H9 (cell line): ENCODE measurements around the gene MTERF4. TPM values are rescaled to one million over a fixed set of nuclear protein-coding genes. Genes with fewer than 3 reads are reported as not detected.

Source experiments
- DNase-seq: peaks from one replicate; pipeline ENCODE4 v3.0.0-alpha.2; 2017
- H2AFZ ChIP-seq: one replicate; pipeline ENCODE4 v1.6.1; 2013; ENCODE audit warnings: mild to moderate bottlenecking, low read length, control low read depth, moderate library complexity
- H2AK5ac ChIP-seq: 2 replicates; pipeline ENCODE4 v1.6.1; 2013; ENCODE audit warnings: low read length, control low read depth, mixed read lengths; ENCODE audit not compliant: insufficient read length
- H2BK120ac ChIP-seq: one replicate; pipeline ENCODE4 v1.6.1; 2013; ENCODE audit warnings: low read depth, mild to moderate bottlenecking, low read length, control low read depth, inconsistent platforms; ENCODE audit not compliant: poor library complexity, severe bottlenecking
- H2BK12ac ChIP-seq: 2 replicates; pipeline ENCODE4 v1.6.1; 2013; ENCODE audit warnings: low read length, control low read depth, mixed read lengths, low read depth; ENCODE audit not compliant: insufficient read length
- H2BK15ac ChIP-seq: 2 replicates; pipeline ENCODE4 v1.6.1; 2013; ENCODE audit warnings: low read depth, low read length, control low read depth
- H2BK20ac ChIP-seq: one replicate; pipeline ENCODE4 v1.6.1; 2013; ENCODE audit warnings: low read depth, mild to moderate bottlenecking, low read length, control low read depth, inconsistent platforms; ENCODE audit not compliant: poor library complexity, severe bottlenecking
- H2BK5ac ChIP-seq: 2 replicates; pipeline ENCODE4 v1.6.1; 2013; ENCODE audit warnings: low read length, control low read depth, mixed read lengths; ENCODE audit not compliant: insufficient read length
- H3K14ac ChIP-seq: 2 replicates; pipeline ENCODE4 v1.6.1; 2013; ENCODE audit warnings: low read length, control low read depth; ENCODE audit not compliant: insufficient read depth
- H3K18ac ChIP-seq: 2 replicates; pipeline ENCODE4 v1.6.1; 2013; ENCODE audit warnings: low read depth, mild to moderate bottlenecking, mixed read lengths, low read length, control low read depth; ENCODE audit not compliant: insufficient read length
- H3K23ac ChIP-seq: 2 replicates; pipeline ENCODE4 v1.6.1; 2013; ENCODE audit warnings: low read length, control low read depth, mixed read lengths, low read depth; ENCODE audit not compliant: insufficient read length
- H3K23me2 ChIP-seq: 2 replicates; pipeline ENCODE4 v1.6.1; 2013; ENCODE audit warnings: low read depth, mild to moderate bottlenecking, mixed read lengths, low read length, control low read depth; ENCODE audit not compliant: insufficient read length, poor library complexity, severe bottlenecking
- H3K27ac ChIP-seq: 2 replicates; pipeline ENCODE4 v1.5.1; 2013; ENCODE audit warnings: low read length, control low read depth, mixed read lengths, low read depth; ENCODE audit not compliant: insufficient read length
- H3K27me3 ChIP-seq: 2 replicates; pipeline ENCODE4 v1.6.1; 2013; ENCODE audit warnings: low read length, control low read depth, inconsistent platforms; ENCODE audit not compliant: insufficient read depth
- H3K4ac ChIP-seq: 2 replicates; pipeline ENCODE4 v1.6.1; 2013; ENCODE audit warnings: low read depth, mild to moderate bottlenecking, control low read depth, inconsistent platforms, low read length, moderate library complexity
- H3K4me1 ChIP-seq: 2 replicates; pipeline ENCODE4 v1.6.1; 2013; ENCODE audit warnings: low read length, control low read depth, inconsistent platforms; ENCODE audit not compliant: insufficient read depth
- H3K4me2 ChIP-seq: 2 replicates; pipeline ENCODE4 v1.6.1; 2013; ENCODE audit warnings: low read length, control low read depth, mixed read lengths; ENCODE audit not compliant: insufficient read length, insufficient read depth
- H3K56ac ChIP-seq: 2 replicates; pipeline ENCODE4 v1.6.1; 2013; ENCODE audit warnings: low read depth, mild to moderate bottlenecking, mixed read lengths, low read length, control low read depth; ENCODE audit not compliant: insufficient read length
- H3K79me1 ChIP-seq: 2 replicates; pipeline ENCODE4 v1.6.1; 2013; ENCODE audit warnings: low read depth, mild to moderate bottlenecking, moderate library complexity, low read length, control low read depth, inconsistent platforms; ENCODE audit not compliant: insufficient read depth, poor library complexity, severe bottlenecking
- H3K79me2 ChIP-seq: 2 replicates; pipeline ENCODE4 v1.6.1; 2013; ENCODE audit warnings: low read length, control low read depth, inconsistent platforms; ENCODE audit not compliant: insufficient read depth
- H3K9ac ChIP-seq: 2 replicates; pipeline ENCODE4 v1.6.1; 2013; ENCODE audit warnings: low read length, control low read depth, mixed read lengths; ENCODE audit not compliant: insufficient read length; ENCODE audit errors: extremely low read depth
- H3K9me3 ChIP-seq: one replicate; pipeline ENCODE4 v1.6.1; 2013; ENCODE audit warnings: low read depth, low read length, inconsistent platforms; ENCODE audit not compliant: control insufficient read depth
- H3T11ph ChIP-seq: one replicate; pipeline ENCODE4 v1.6.1; 2013; ENCODE audit warnings: mild to moderate bottlenecking, low read length, control low read depth, inconsistent platforms
- H4K20me1 ChIP-seq: one replicate; pipeline ENCODE4 v1.6.1; 2013; ENCODE audit not compliant: control insufficient read depth, insufficient read length, insufficient read depth
- H4K5ac ChIP-seq: 2 replicates; pipeline ENCODE4 v1.6.1; 2013; ENCODE audit warnings: low read depth, mild to moderate bottlenecking, mixed read lengths, low read length, control low read depth; ENCODE audit not compliant: insufficient read length
- H4K8ac ChIP-seq: replicated peaks from 2 replicates; pipeline ENCODE4 v1.6.1; 2013; ENCODE audit warnings: low read length, control low read depth, mixed read lengths, low read depth; ENCODE audit not compliant: insufficient read length
- H4K91ac ChIP-seq: 2 replicates; pipeline ENCODE4 v1.6.1; 2013; ENCODE audit warnings: low read depth, mild to moderate bottlenecking, moderate library complexity, mixed read lengths, low read length, control low read depth; ENCODE audit not compliant: insufficient read length
- H3K27ac Mint-ChIP-seq, 3 experiments: 2 replicates in 2 of 3; 3 replicates in 1 of 3; pipeline ENCODE4 v1.8.0; 2020 to 2021; ENCODE audit warnings: mixed read lengths in 3 of 3, mild to moderate bottlenecking in 1 of 3, moderate library complexity in 1 of 3
- H3K27me3 Mint-ChIP-seq: 2 replicates; pipeline ENCODE4 v1.8.0; 2021; ENCODE audit warnings: low read depth, mild to moderate bottlenecking, moderate library complexity, mixed read lengths
- H3K36me3 Mint-ChIP-seq, 3 experiments: 2 replicates in 2 of 3; 3 replicates in 1 of 3; pipeline ENCODE4 v1.8.0; 2020 to 2021; ENCODE audit warnings: low read depth in 3 of 3, mixed read lengths in 3 of 3; ENCODE audit not compliant: insufficient read depth in 1 of 3
- H3K4me1 Mint-ChIP-seq, 2 experiments: 2 replicates each; pipeline ENCODE4 v1.8.0; 2020; ENCODE audit warnings: mixed read lengths in 2 of 2
- H3K4me3 Mint-ChIP-seq, 2 experiments: 2 replicates in 1 of 2; 3 replicates in 1 of 2; pipeline ENCODE4 v1.8.0; 2020 to 2021; ENCODE audit warnings: mild to moderate bottlenecking in 2 of 2, mixed read lengths in 2 of 2, moderate library complexity in 1 of 2
- H3K9me3 Mint-ChIP-seq, 2 experiments: 2 replicates in 1 of 2; 3 replicates in 1 of 2; pipeline ENCODE4 v1.8.0; 2020; ENCODE audit warnings: mild to moderate bottlenecking in 2 of 2, mixed read lengths in 2 of 2, moderate library complexity in 1 of 2
- CTCF ChIP-seq: fragments of 200-600 bp; sonication (generic); conservative IDR thresholded peaks from 3 replicates; pipeline ENCODE4 v1.8.0; 2021; ENCODE audit warnings: antibody characterized with exemption, mild to moderate bottlenecking
- WGBS: extraction: QIAGEN DNeasy Blood & Tissue Kit; methylation state at CpG from one replicate; pipeline ENCODE4 v1.1.7; 2013; ENCODE audit warnings: missing lambda C conversion rate, low lambda C conversion rate, mixed read lengths; ENCODE audit not compliant: insufficient read length; ENCODE audit errors: extremely low coverage; 5-methylcytosine and 5-hydroxymethylcytosine counted together
- total RNA-seq: library from RNA; stranded (reverse); gene quantifications from 2 replicates; pipeline ENCODE4 v1.2.1, GENCODE V29; 2021

The MTERF4 gene
- total RNA-seq, 1 experiment from 2014 or later = 35.0 TPM

GRCh38 chr2:241091201-241091600 is 10.9 kb downstream of the MTERF4 start:
- no peak overlapping the region for H2BK12ac ChIP-seq
- H2AK5ac ChIP-seq = no peak overlapping the region
- H3K4me1 ChIP-seq = peaks cover 6% of the 10 kb centered on the region; the same call in 1 of the 2 replicates
- no peak overlapping the region for H2BK120ac ChIP-seq
- H2BK20ac ChIP-seq = no peak overlapping the region
- no peak overlapping the region for H3K18ac ChIP-seq
- TF ChIP-seq CTCF = no peak
- no peak overlapping the region for H4K91ac ChIP-seq
- H3K79me2 ChIP-seq = no peaks in the 10 kb centered on the region
- no peak overlapping the region for H3K56ac ChIP-seq
- no peaks in the 10 kb centered on the region for H3K9me3 ChIP-seq
- no peak overlapping the region for H2BK5ac ChIP-seq
- no peaks in the 10 kb centered on the region for H4K20me1 ChIP-seq
- H2BK15ac ChIP-seq = no peak overlapping the region
- Mint-ChIP-seq H3K4me3 (no peak overlapping the region), H3K27ac (no peak overlapping the region), H3K4me1 (peaks cover 17 to 23% of the 10 kb centered on the region in 2 experiments), H3K36me3 (peaks cover 24 to 75% (median 66%) of the 10 kb centered on the region in 3 experiments), H3K9me3 (no peaks in the 10 kb centered on the region), H3K27me3 (no peaks in the 10 kb centered on the region)
- no peak overlapping the region for H3K4ac ChIP-seq
- H3K4me2 ChIP-seq = no peak overlapping the region
- DNase-seq = no peak
- no peak overlapping the region for H3K23ac ChIP-seq
- no peaks in the 10 kb centered on the region for H3K79me1 ChIP-seq
- no peak overlapping the region for H3K27ac ChIP-seq
- no peak overlapping the region for H3K14ac ChIP-seq
- no peak overlapping the region for H2AFZ ChIP-seq
- H4K5ac ChIP-seq = no peak overlapping the region
- WGBS = no CpG with 5 or more reads among the region's 10 CpGs
- H3K23me2 ChIP-seq = no peaks in the 10 kb centered on the region
- no peak overlapping the region for H3T11ph ChIP-seq
- H3K9ac ChIP-seq = no peak overlapping the region
- no peak overlapping the region for H4K8ac ChIP-seq
- no peaks in the 10 kb centered on the region for H3K27me3 ChIP-seq
